Esophagus (tissue), 2 donors: ENCODE data around the gene TPCN1. TPM values are rescaled to one million over a fixed set of nuclear protein-coding genes. Genes with fewer than 3 reads are reported as not detected.

ENCODE experiments used
- H3K27ac ChIP-seq, 2 donors: one replicate each; pipeline ENCODE4 v1.5.1; 2013; ENCODE audit warnings: low read depth in 2 of 2, mild to moderate bottlenecking in 2 of 2, inconsistent platforms in 1 of 2, low read length in 1 of 2, moderate library complexity in 1 of 2
- H3K27me3 ChIP-seq, 2 donors: one replicate each; pipeline ENCODE4 v1.6.1; 2013; ENCODE audit warnings: low read length in 2 of 2, control low read depth in 1 of 2, mild to moderate bottlenecking in 1 of 2; ENCODE audit not compliant: insufficient read depth in 2 of 2, control insufficient read depth in 1 of 2
- H3K36me3 ChIP-seq, 2 donors: one replicate each; pipeline ENCODE4 v1.6.1; 2013; ENCODE audit warnings: low read length in 1 of 2; ENCODE audit not compliant: control insufficient read depth in 2 of 2, insufficient read depth in 2 of 2
- H3K4me1 ChIP-seq, 2 donors: one replicate each; pipeline ENCODE4 v1.6.1; 2013; ENCODE audit warnings: low read length in 1 of 2; ENCODE audit not compliant: control insufficient read depth in 2 of 2, insufficient read depth in 2 of 2
- H3K4me3 ChIP-seq, 2 donors: one replicate each; pipeline ENCODE4 v1.5.1; 2013; ENCODE audit warnings: low read length in 2 of 2, mild to moderate bottlenecking in 2 of 2, low read depth in 1 of 2, moderate library complexity in 1 of 2
- H3K9me3 ChIP-seq, 2 donors: one replicate each; pipeline ENCODE4 v1.6.1; 2013; ENCODE audit warnings: mild to moderate bottlenecking in 2 of 2, low read depth in 1 of 2, low read length in 1 of 2, moderate library complexity in 1 of 2; ENCODE audit not compliant: control insufficient read depth in 2 of 2, insufficient read depth in 1 of 2
- WGBS, 2 donors: extraction: QIAGEN DNeasy Blood & Tissue Kit; methylation state at CpG; one replicate each; pipeline ENCODE4 v1.1.7; 2013; 5-methylcytosine and 5-hydroxymethylcytosine counted together
- polyA plus RNA-seq, 2 donors: library from polyadenylated mRNA; stranded (reverse); fragments of 200-250 nt; gene quantifications; one replicate each; pipeline ENCODE4 v1.2.3, GENCODE V29; 2013
- donor health status: healthy with polysubstance abuse.
- donor health status: Bipolar disorder and iron deficiency.

TPCN1 gene
- polyA plus RNA-seq, 2 donors, result 30.9 to 57.6 TPM

DNA sequence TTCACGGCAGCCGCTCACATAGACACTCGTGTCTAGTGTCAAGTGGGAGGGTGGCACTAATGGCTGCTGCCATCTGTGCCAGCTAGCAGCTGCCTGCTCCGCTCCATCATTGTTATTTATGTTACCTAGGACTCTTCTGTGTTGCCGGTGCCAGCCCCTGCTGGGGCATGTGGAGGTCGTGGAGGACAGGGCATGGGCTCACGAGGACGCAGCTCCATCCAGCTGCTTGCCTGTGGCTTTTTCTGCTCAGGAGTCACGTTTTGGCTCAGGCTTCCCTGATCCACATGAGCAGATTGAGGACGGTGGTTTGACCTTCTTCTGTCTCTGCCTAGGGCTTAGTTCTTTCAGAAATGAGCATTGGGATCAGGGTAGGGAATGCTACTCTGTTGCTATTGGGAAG is 31.2 kb downstream of the TPCN1 start:
- peaks cover 0 to 5% of the 10 kb centered on the region in 2 donors for H3K9me3 ChIP-seq
- WGBS, 2 donors, result 89 to 94% methylated on average over 10 of the region's 10 CpGs
- no peak overlapping the region for H3K27ac ChIP-seq
- H3K36me3 ChIP-seq, result peaks cover 3 to 23% of the 10 kb centered on the region in 2 donors
- H3K4me3 ChIP-seq, result no peak overlapping the region
- H3K4me1 ChIP-seq, result peaks cover 0 to 2% of the 10 kb centered on the region in 2 donors
- no peaks in the 10 kb centered on the region for H3K27me3 ChIP-seq

- Histone ChIP-seq H3K36me3 (peaks cover 3 to 23% of the 10 kb centered on the region in 2 donors), H3K4me3 (no peak overlapping the region), H3K4me1 (no peaks in the 10 kb centered on the region), H3K27me3 (no peaks in the 10 kb centered on the region), H3K27ac (no peak overlapping the region), H3K9me3 (peaks cover 0 to 5% of the 10 kb centered on the region in 2 donors)
- 92 to 93% methylated on average over 5 of the region's 5 CpGs for WGBS, 2 donors
Observed at GRCh38 chr12:113253532-113254285, 32.4 kb downstream of the TPCN1 start.

DNA sequence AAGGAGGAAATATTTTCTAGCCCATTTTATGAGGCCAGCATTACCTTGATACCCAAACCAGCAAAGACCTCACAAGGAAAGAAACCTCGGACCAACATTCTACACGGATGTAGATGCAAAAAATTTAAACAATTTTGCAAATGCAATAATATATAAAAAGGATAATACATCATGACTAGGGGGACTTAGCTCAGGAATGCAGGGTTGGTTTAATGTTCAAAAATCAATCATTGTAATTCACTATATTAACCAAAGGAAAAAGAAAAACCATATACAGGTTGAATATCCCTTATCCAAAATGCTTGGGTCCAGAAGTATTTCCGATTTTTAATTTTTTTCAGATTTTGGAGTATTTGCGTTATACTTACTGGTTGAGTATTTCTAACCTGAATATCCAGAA is 33.0 kb downstream of the TPCN1 start:
- Histone ChIP-seq H3K36me3 (peaks cover 3 to 22% of the 10 kb centered on the region in 2 donors), H3K4me1 (no peaks in the 10 kb centered on the region), H3K4me3 (no peak overlapping the region), H3K27me3 (no peaks in the 10 kb centered on the region), H3K27ac (no peak overlapping the region), H3K9me3 (peaks cover 0 to 5% of the 10 kb centered on the region in 2 donors)
- 82 to 95% methylated on average over 4 of the region's 4 CpGs for WGBS, 2 donors

- Histone ChIP-seq H3K36me3 (peaks cover 0 to 11% of the 10 kb centered on the region in 2 donors), H3K27ac (no peak overlapping the region), H3K4me1 (peaks cover 3 to 6% of the 10 kb centered on the region in 2 donors)
Observed at GRCh38 chr12:113257564-113257963, 36.3 kb downstream of the TPCN1 start.

GRCh38 chr12:113260127-113260526 is 38.9 kb downstream of the TPCN1 start:
- Histone ChIP-seq H3K4me3 (no peak overlapping the region), H3K27me3 (no peaks in the 10 kb centered on the region), H3K36me3 (peaks cover 0 to 9% of the 10 kb centered on the region in 2 donors), H3K27ac (peak overlapping the region; percentile 25 to 65), H3K9me3 (no peaks in the 10 kb centered on the region), H3K4me1 (peaks cover 3 to 6% of the 10 kb centered on the region in 2 donors)
- 64 to 77% methylated on average over 5 of the region's 5 CpGs for WGBS, 2 donors

More at GRCh38 chr12:113257564-113257963, 36.3 kb downstream of the TPCN1 start:
- Histone ChIP-seq H3K9me3 (peaks cover 0 to under 1% of the 10 kb centered on the region in 2 donors), H3K27me3 (no peaks in the 10 kb centered on the region), H3K4me3 (no peak overlapping the region)

- no peak overlapping the region for H3K4me3 ChIP-seq
- H3K4me1 ChIP-seq, result peaks cover 3 to 6% of the 10 kb centered on the region in 2 donors
- H3K9me3 ChIP-seq, result no peaks in the 10 kb centered on the region
- no peaks in the 10 kb centered on the region for H3K27me3 ChIP-seq
- WGBS, 2 donors, result 83 to 84% methylated on average over 12 of the region's 12 CpGs
- peak overlapping the region; percentile 25 to 65 for H3K27ac ChIP-seq
- peaks cover under 1 to 13% of the 10 kb centered on the region in 2 donors for H3K36me3 ChIP-seq
Observed at GRCh38 chr12:113260636-113261300, 39.5 kb downstream of the TPCN1 start.

GRCh38 chr12:113261847-113262470 is 40.7 kb downstream of the TPCN1 start:
- Histone ChIP-seq H3K9me3 (no peaks in the 10 kb centered on the region), H3K27me3 (no peaks in the 10 kb centered on the region), H3K4me1 (peaks cover 3 to 6% of the 10 kb centered on the region in 2 donors), H3K36me3 (peaks cover 3 to 24% of the 10 kb centered on the region in 2 donors), H3K4me3 (no peak overlapping the region), H3K27ac (peak overlapping the region in 1 of 2 donors; percentile 34)
- WGBS, 2 donors, result 70 to 72% methylated on average over 6 of the region's 6 CpGs

DNA sequence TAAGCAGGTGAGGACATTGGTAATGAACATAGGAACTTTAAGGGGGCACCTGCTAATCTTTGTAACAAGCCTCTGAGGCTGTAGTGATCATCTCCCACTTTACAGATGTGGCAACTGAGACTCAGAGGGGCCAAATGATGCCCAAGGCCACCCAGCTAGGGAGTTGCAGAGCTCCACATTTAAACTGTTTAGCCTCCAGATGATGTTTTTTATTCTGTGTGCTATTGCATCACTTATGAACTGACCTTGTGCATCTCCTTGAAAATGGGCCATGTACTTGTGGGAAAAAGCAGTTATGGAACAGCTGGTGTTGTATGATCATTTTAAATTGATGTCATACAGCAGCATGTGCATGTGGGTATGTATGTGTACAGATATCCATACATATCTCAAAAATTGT is 41.4 kb downstream of the TPCN1 start:
- no peaks in the 10 kb centered on the region for H3K27me3 ChIP-seq
- peaks cover 3 to 27% of the 10 kb centered on the region in 2 donors for H3K36me3 ChIP-seq
- no peaks in the 10 kb centered on the region for H3K9me3 ChIP-seq
- H3K4me1 ChIP-seq, result peaks cover 3 to 8% of the 10 kb centered on the region in 2 donors
- no peak overlapping the region for H3K27ac ChIP-seq
- H3K4me3 ChIP-seq, result no peak overlapping the region

DNA sequence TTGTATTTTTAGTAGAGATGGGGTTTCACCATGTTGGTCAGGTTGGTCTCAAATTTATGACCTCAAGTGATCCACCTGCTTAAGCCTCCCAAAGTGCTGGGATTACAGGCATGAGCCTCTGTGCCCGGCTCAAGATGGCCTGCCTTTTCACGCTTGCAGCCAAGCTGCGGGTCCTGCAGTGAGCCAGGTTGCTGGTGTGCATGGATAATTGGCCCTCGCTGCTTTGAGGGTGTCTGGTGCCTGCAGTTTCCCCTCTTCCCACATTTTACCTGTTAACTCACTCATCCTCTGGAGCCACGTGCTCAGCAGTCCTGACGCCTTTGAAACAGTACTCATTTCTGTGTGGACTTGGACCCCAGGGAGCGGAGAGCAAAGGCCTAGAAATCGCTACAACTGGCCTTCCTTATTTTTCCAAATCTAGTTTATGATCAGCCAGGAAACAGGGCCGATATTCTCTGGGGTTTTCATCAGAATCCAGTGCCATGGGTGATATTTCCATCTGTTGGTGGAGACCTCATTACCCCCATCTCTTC is 42.2 kb downstream of the TPCN1 start:
- Histone ChIP-seq H3K36me3 (peaks cover 6 to 34% of the 10 kb centered on the region in 2 donors), H3K27me3 (no peaks in the 10 kb centered on the region), H3K9me3 (no peaks in the 10 kb centered on the region), H3K4me1 (peaks cover 3 to 11% of the 10 kb centered on the region in 2 donors), H3K27ac (no peak overlapping the region), H3K4me3 (no peak overlapping the region)
- WGBS, 2 donors, result 88 to 96% methylated on average over 9 of the region's 9 CpGs
